PC-3 (cell line): ENCODE results near the gene FUCA2.

Experiments used
- EZH2 ChIP-seq: fragments of 300-600 bp; sonication (generic); IDR thresholded peaks from one replicate; pipeline ENCODE4 v1.6.1; 2017; ENCODE audit warnings: antibody characterized with exemption, mild to moderate bottlenecking, low read length; ENCODE audit not compliant: unreplicated experiment
- TF ChIP-seq, protein P1 (sequence below): fragments of 300-600 bp; sonication (generic); conservative IDR thresholded peaks from 2 replicates; pipeline ENCODE4 v1.5.1; 2017; ENCODE audit warnings: antibody characterized with exemption, low read depth, mild to moderate bottlenecking, low read length

DNA sequence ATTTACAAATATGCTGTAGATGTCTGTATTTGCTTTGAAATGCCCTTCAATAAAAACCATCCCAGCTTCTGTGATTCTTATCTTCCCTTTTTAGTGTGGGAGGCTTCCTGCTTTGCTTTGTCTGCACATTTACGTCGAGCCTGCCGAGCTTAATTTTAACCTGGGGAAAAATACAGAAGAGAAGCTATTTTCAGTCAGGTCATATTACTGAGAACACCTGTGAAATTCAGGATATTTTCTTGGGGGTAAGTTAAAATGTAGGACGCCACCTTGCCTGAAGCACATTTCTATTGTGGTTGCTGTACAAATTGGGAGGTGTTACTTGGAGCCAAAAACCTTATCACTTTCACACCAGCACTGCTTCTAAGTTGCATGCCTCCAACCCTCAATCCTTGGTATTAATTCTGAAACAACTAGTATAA is 43.6 kb upstream of the FUCA2 start:
- TF ChIP-seq, protein P1, sequence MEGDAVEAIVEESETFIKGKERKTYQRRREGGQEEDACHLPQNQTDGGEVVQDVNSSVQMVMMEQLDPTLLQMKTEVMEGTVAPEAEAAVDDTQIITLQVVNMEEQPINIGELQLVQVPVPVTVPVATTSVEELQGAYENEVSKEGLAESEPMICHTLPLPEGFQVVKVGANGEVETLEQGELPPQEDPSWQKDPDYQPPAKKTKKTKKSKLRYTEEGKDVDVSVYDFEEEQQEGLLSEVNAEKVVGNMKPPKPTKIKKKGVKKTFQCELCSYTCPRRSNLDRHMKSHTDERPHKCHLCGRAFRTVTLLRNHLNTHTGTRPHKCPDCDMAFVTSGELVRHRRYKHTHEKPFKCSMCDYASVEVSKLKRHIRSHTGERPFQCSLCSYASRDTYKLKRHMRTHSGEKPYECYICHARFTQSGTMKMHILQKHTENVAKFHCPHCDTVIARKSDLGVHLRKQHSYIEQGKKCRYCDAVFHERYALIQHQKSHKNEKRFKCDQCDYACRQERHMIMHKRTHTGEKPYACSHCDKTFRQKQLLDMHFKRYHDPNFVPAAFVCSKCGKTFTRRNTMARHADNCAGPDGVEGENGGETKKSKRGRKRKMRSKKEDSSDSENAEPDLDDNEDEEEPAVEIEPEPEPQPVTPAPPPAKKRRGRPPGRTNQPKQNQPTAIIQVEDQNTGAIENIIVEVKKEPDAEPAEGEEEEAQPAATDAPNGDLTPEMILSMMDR = no peak
- TF ChIP-seq EZH2 = no peak
